Measurements from ENCODE around the gene EMP2. TPM values are rescaled to one million over a fixed set of nuclear protein-coding genes. Genes with fewer than 3 reads are reported as not detected.
A peak's percentile ranks its signal among the peaks of the same experiment; 100 is the strongest.

EMP2 gene
- total RNA-seq, 1 donor from 2014 or later = not detected

- ChIA-PET CTCF (interaction anchor here (1.2 kb wide), 1 partner anchor 33 kb away, joined by 5 read pairs; no protein-coding TSS in a partner anchor), POLR2A (interaction anchor here (0.7 kb wide), 1 partner anchor 211 kb away, joined by 5 read pairs; no protein-coding TSS in a partner anchor)
- intact Hi-C loops (cut with micrococcal nuclease) = no loop called here
- Mint-ChIP-seq H3K4me3 (no peak overlapping the region), H3K27me3 (no peaks in the 10 kb centered on the region), H3K9me3 (no peaks in the 10 kb centered on the region), H3K36me3 (ENCODE audit: low read depth) (no peaks in the 10 kb centered on the region), H3K4me1 (peaks cover 11% of the 10 kb centered on the region), H3K27ac (no peak overlapping the region)
- ATAC-seq (ENCODE audit: low read depth) (no peak), DNase-seq (no peak)
- no peak for TF ChIP-seq CTCF (IDR thresholded peaks at IDR 0.05)
Measured at GRCh38 chr16:10519297-10519696, 61.1 kb downstream of the EMP2 start.

- intact Hi-C loops (cut with micrococcal nuclease) = no loop called here
Measured at GRCh38 chr16:10518479-10519041, 61.8 kb downstream of the EMP2 start.

GRCh38 chr16:10517868-10518267 lies 62.5 kb downstream of the EMP2 start:
- POLR2A ChIA-PET = interaction anchor here (0.6 kb wide), 1 partner anchor 198 kb away, joined by 5 read pairs; no protein-coding TSS in a partner anchor
- H3K9me3 Mint-ChIP-seq = no peaks in the 10 kb centered on the region

More at GRCh38 chr16:10518479-10519041, 61.8 kb downstream of the EMP2 start:
- no peak for TF ChIP-seq CTCF (IDR thresholded peaks at IDR 0.05)
- DNase-seq (no peak), ATAC-seq (ENCODE audit: low read depth) (no peak)
- H3K27ac Mint-ChIP-seq = no peak overlapping the region
- H3K4me3 Mint-ChIP-seq = no peak overlapping the region
- no peaks in the 10 kb centered on the region for H3K36me3 Mint-ChIP-seq (ENCODE audit: low read depth)
- H3K9me3 Mint-ChIP-seq = no peaks in the 10 kb centered on the region
- no peaks in the 10 kb centered on the region for H3K27me3 Mint-ChIP-seq
- CTCF ChIA-PET = no interaction called here
- peaks cover 14% of the 10 kb centered on the region for H3K4me1 Mint-ChIP-seq
- POLR2A ChIA-PET = interaction anchor here (0.6 to 0.7 kb wide), 2 partner anchors 199 to 211 kb away, joined by 5 read pairs; no protein-coding TSS in a partner anchor

GRCh38 chr16:10514369-10515055 lies 65.9 kb downstream of the EMP2 start:
- CTCF ChIA-PET = interaction anchor here (0.6 to 7.8 kb wide), 34 partner anchors 9 to 1413 kb away, joined by 3 to 137 read pairs (median 5); partner anchors contain the start of genes CIITA and EMP2
- peak; percentile 51 for TF ChIP-seq CTCF (IDR thresholded peaks at IDR 0.05)
- Mint-ChIP-seq H3K4me1 (peaks cover 21% of the 10 kb centered on the region), H3K27me3 (no peaks in the 10 kb centered on the region), H3K36me3 (ENCODE audit: low read depth) (no peaks in the 10 kb centered on the region), H3K4me3 (no peak overlapping the region), H3K9me3 (no peaks in the 10 kb centered on the region), H3K27ac (no peak overlapping the region)
- peak; percentile 47 for ATAC-seq (ENCODE audit: low read depth)
- POLR2A ChIA-PET = interaction anchor here (0.6 to 1.7 kb wide), 6 partner anchors 155 to 451 kb away, joined by 3 to 31 read pairs (median 4); no protein-coding TSS in a partner anchor
- intact Hi-C loops (cut with micrococcal nuclease) = loop anchor here (1.0 to 5.0 kb wide), 3 partner anchors 223 to 418 kb away; no protein-coding TSS in a partner anchor
- DNase-seq = no peak

More at GRCh38 chr16:10517868-10518267, 62.5 kb downstream of the EMP2 start:
- CTCF ChIA-PET = interaction anchor here (4.8 kb wide), 1 partner anchor 219 kb away, joined by 137 read pairs; no protein-coding TSS in a partner anchor
- H3K36me3 Mint-ChIP-seq (ENCODE audit: low read depth) = no peaks in the 10 kb centered on the region
- H3K4me1 Mint-ChIP-seq = peaks cover 13% of the 10 kb centered on the region
- no peak overlapping the region for H3K27ac Mint-ChIP-seq
- DNase-seq = no peak
- intact Hi-C loops (cut with micrococcal nuclease) = no loop called here
- H3K27me3 Mint-ChIP-seq = no peaks in the 10 kb centered on the region
- ATAC-seq (ENCODE audit: low read depth) = no peak
- H3K4me3 Mint-ChIP-seq = no peak overlapping the region
- no peak for TF ChIP-seq CTCF (IDR thresholded peaks at IDR 0.05)

GRCh38 chr16:10511829-10512228 lies 68.6 kb downstream of the EMP2 start:
- Mint-ChIP-seq H3K4me3 (no peak overlapping the region), H3K27me3 (no peaks in the 10 kb centered on the region), H3K4me1 (peaks cover 22% of the 10 kb centered on the region), H3K9me3 (no peaks in the 10 kb centered on the region), H3K36me3 (ENCODE audit: low read depth) (no peaks in the 10 kb centered on the region), H3K27ac (peak overlapping the region; percentile 14)
- ChIA-PET POLR2A (no interaction called here), CTCF (interaction anchor here (0.8 to 7.8 kb wide), 4 partner anchors 11 to 256 kb away, joined by 3 to 116 read pairs (median 29); no protein-coding TSS in a partner anchor)
- no peak for DNase-seq
- intact Hi-C loops (cut with micrococcal nuclease) = loop anchor here (5.0 kb wide), 1 partner anchor 420 kb away; no protein-coding TSS in a partner anchor
- peak; percentile 53 for ATAC-seq (ENCODE audit: low read depth)
- no peak for TF ChIP-seq CTCF (IDR thresholded peaks at IDR 0.05)
